Esophagus mucosa (tissue), 1 donor: ENCODE data around the gene ATP1B3. TPM values are rescaled to one million over a fixed set of nuclear protein-coding genes. Genes with fewer than 3 reads are reported as not detected.
"Not testable (repeated sequence)": the region's sequence is repeated elsewhere in the genome, so short reads cannot be mapped to it uniquely, and the experiment has no call there.

Experiments
- ATAC-seq: fragments of 200-7000 bp; cut with Tn5 transposase; one replicate; pipeline ENCODE4 v1.9.1; 2020
- total RNA-seq: library from RNA; stranded (reverse); gene quantifications from one replicate; pipeline ENCODE4 v1.2.4, GENCODE V29; 2023
- donor health status: DM: yes; HTN: yes; CAD: no.

Gene ATP1B3
- total RNA-seq, 1 donor from 2014 or later: 159 TPM

- ATAC-seq: no peak
Observed at GRCh38 chr3:141949972-141950371, 73.5 kb downstream of the ATP1B3 start.

DNA sequence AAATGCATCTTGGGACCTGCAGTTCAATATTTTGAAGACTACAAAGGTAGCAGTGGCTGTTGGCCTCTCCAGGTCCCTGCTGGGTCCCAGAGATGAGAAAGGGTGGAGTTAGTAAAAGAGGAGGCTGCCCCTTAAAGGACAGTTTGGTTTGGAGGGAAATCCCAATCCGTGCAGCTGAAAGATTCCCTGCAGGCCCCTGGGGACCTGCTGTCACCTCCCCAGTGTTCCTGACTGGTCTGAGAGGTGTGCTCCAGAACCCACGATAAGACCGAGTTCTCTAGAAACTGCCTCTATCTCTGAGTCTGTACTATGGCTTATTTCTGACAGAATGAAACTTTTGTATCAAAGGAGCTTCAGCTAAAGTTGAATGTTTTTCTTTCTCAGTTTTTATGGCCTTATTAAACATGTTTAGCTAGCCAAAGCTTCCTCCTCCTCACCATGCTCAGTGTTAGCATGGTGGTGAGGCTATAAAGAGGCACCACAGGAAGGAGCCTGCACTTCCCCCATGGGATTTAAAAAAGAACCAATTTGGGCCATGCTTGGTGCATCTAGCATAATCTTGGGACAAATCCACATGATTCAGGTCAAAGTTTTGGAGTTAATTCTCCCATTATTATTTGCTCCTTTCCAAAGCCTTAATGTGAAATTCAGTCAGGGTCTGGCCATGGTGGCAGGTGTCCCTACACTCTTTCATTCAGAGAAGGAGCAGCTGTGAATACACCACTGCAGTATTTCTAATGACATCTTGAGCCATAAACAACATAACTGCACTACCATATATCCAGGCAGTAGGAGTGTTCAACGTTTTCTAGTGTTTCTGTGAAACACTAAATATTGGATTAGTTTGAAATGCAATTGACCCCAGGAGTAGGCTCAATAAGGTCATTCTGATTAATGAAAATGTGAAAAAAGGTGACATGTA is 74.4 kb downstream of the ATP1B3 start:
- ATAC-seq: no peak

- peak; percentile 78 for ATAC-seq
Observed at GRCh38 chr3:141952611-141953010, 76.2 kb downstream of the ATP1B3 start.

GRCh38 chr3:141955175-141955574 is 78.7 kb downstream of the ATP1B3 start:
- ATAC-seq: peak; percentile 61

DNA sequence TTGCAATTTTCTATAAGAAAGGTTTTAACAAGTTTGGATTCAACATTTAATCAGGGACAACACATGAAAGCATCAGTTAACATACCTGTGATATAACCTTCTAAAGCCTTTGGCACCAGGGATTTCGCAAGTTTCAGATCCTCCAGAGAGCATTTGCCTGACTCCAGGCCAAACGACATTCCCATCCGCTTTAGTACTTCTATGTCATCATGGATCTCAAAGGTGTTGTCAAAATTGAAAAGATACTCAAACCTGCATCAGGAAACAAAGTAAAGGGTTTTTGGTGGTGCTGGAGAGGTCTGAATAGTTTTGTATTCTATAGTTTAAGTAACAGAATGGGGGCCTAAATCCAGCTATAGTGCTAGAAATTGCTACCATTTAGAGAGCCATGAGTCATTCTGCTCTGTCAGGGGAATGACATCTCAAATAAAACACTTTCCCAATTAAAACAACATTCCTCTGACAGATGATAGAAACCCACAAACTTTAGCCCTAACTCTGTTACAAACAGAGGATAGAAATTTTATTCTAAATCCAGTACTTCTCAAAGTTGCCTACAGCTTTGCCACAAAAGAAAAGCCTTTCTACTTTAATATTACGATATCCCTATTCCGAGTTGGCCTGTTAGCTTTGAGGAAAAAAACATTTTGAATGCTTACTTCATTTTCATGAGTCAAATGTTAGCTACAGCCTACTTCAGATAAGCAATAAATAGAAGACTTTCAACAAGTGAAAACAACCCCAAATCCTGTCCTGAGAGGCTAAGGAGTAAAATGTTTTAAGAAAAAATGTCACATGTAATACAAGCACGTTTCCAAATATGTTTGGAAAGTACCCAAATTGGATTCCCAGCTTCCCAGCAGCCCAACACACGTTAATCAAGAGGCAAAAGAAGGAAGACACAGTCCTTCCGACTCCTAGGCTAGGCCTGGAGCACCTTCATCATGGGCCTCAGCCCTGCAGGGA is 83.4 kb downstream of the ATP1B3 start:
- ATAC-seq: no peak

GRCh38 chr3:141960731-141961130 is 84.3 kb downstream of the ATP1B3 start:
- ATAC-seq: no peak

GRCh38 chr3:141963301-141963700 is 86.9 kb downstream of the ATP1B3 start:
- no peak for ATAC-seq

- ATAC-seq: no peak
Observed at GRCh38 chr3:141965471-141965870, 89.0 kb downstream of the ATP1B3 start.

DNA sequence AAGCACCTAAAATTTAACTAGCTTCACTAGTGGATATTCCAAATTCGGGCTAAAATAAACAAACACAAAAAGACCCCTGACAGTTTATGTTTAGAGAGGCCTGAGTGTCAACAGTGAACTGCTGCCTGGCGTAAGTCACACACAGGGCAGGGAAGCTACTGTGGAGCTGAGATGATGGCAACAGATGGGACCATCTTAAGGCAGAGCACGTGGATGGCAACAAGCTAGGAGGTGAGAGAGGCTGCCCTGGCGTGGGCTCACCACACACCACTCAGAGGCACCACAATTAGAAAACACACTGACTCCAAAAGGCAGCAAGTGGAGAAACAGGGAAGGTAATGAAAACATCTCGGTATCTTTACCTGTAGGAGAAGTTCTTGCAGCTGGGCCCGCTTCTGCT is 93.3 kb downstream of the ATP1B3 start:
- ATAC-seq: no peak

DNA sequence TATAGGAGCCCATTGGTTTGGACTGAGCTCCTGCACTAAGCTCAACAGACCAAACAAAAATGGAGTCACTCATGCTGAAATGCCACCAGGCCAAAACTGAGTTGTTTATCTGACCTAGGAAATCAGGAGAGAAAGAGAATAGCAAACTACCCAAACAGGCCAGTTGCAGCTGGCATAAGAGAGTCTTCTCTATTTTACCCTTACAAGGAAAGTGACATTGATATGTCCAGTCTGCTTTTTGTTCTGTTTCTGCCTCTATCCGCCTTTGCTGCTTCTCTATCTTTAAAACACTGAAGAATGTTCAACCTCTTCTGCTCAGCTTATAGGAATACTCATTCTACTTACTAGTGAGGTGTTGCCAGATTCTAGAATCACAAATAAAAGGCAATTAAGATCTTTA is 95.1 kb downstream of the ATP1B3 start:
- no peak for ATAC-seq

- ATAC-seq: peak; percentile 81
Observed at GRCh38 chr3:141972399-141972798, 96.0 kb downstream of the ATP1B3 start.

- not testable (repeated sequence) for ATAC-seq
Observed at GRCh38 chr3:141974777-141975176, 98.3 kb downstream of the ATP1B3 start.

Other genes with a start within 250 kb of the ATP1B3 start
- gene RNF7, start 138.3 kb upstream of the ATP1B3 start, total RNA-seq: 88.6 TPM
- not detected for gene GRK7, start 113.2 kb upstream of the ATP1B3 start, total RNA-seq